Body of pancreas (tissue), 4 donors: ENCODE data around the gene HHATL. TPM values are rescaled to one million over a fixed set of nuclear protein-coding genes. Genes with fewer than 3 reads are reported as not detected.
A peak's percentile ranks its signal among the peaks of the same experiment; 100 is the strongest.

Experiments used
- ATAC-seq: fragments of 150-250 bp; one replicate; pipeline ENCODE4 v1.9.1; 2016
- DNase-seq, 4 donors: peaks; one replicate each; pipeline ENCODE4 v3.0.0-alpha.2; 2019
- H3K27ac ChIP-seq, 4 donors: fragments of 200-600 bp; sonication (generic); 1 replicate in 3 of 4; 2 replicates in 1 of 4; pipeline versions ENCODE4 v1.5.1 to v1.6.1; 2016 to 2019; ENCODE audit warnings: mild to moderate bottlenecking in 1 of 4, mixed read lengths in 1 of 4, moderate library complexity in 1 of 4
- H3K27me3 ChIP-seq, 2 donors: fragments of 200-600 bp; sonication (generic); one replicate each; pipeline ENCODE4 v1.6.0; 2016; ENCODE audit warnings: mild to moderate bottlenecking in 1 of 2
- H3K36me3 ChIP-seq, 2 donors: fragments of 200-600 bp; sonication (generic); replicated peaks in 1 of 2; 2 replicates each; pipeline ENCODE4 v1.5.1; 2016; ENCODE audit warnings: low read depth in 2 of 2; ENCODE audit not compliant: insufficient read depth in 1 of 2
- H3K4me1 ChIP-seq: fragments of 200-600 bp; sonication (generic); one replicate; pipeline ENCODE4 v1.6.0; 2016
- H3K4me3 ChIP-seq, 2 donors: fragments of 200-600 bp; sonication (generic); 1 replicate in 1 of 2; 2 replicates in 1 of 2; pipeline ENCODE4 v1.5.1; 2016 to 2019
- H3K9me3 ChIP-seq, 3 donors: fragments of 200-600 bp; sonication (generic); 1 replicate in 2 of 3; 2 replicates in 1 of 3; pipeline ENCODE4 v1.5.1; 2016
- POLR2A ChIP-seq, 3 donors: fragments of 450-650 bp; IDR thresholded peaks; one replicate each; pipeline ENCODE4 v1.6.1; 2016; ENCODE audit warnings: antibody characterized with exemption in 3 of 3, mild to moderate bottlenecking in 2 of 3
- WGBS, 2 donors: methylation state at CpG; one replicate each; pipeline ENCODE4 v1.1.5; 2017; 5-methylcytosine and 5-hydroxymethylcytosine counted together
- intact Hi-C: fragments of 100-400 bp; cut with DNase I; formaldehyde crosslinking; loops from one replicate; pipeline ENCODE4 v1.15.1; 2023
- total RNA-seq, 2 donors: library from RNA; depleted of rRNA; stranded (reverse); fragments of >200 nt; gene quantifications; one replicate each; pipeline ENCODE4 v1.1.0, GENCODE V29; 2016
- TF ChIP-seq, protein P1 (sequence below), 7 experiments: fragments of 450-650 bp in 4 of 7; fragments of 200-600 bp in 3 of 7; sonication (generic) in 3 of 7; IDR thresholded peaks; one replicate each; pipeline ENCODE4 v1.5.1; 2016 to 2019; ENCODE audit warnings: antibody characterized with exemption in 7 of 7

Gene HHATL
- total RNA-seq, 2 donors from 2014 or later = 0.26 TPM; not detected in 1

DNA sequence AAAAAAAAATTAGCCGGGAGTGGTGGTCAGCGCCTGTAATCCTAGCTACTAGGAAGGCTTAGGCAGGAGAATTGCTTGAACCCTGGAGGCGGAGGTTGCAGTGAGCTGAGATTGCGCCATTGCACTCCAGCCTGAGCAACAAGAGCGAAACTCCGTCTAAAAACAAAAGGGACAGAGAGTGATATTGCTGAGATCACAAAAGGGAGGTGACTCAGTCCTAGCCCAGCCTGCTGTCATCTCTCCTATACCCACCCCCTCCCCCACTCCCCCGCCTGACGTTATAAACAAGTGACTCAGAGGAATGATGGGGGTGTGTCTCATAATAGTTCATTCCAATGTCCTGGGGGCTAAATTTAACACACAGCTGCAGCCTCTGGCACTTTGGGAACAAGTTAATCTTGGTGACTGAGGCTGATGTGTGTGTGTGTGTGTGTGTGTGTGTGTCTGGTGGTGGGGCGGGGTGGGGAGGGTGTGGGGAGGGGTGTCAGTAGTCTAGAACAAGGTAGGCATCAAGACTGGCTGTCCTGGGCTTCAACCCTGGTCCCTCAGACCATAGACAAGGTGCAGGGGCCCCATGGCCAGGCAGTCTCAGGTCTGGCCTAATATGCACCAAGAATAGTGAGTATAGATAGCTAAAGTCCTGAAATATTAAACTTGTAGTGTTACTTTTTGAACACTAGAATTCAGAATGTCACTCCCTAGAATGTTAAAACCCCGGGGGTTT is 18.6 kb downstream of the HHATL start:
- peak in 2 of 4 donors; percentile 61 to 62 for DNase-seq
- no peak overlapping the region for H3K27ac ChIP-seq
- peaks cover 0 to 14% of the 10 kb centered on the region in 2 donors for H3K27me3 ChIP-seq
- 47 to 63% methylated on average over 10 of the region's 10 CpGs for WGBS, 2 donors
- H3K4me3 ChIP-seq = no peak overlapping the region
- H3K36me3 ChIP-seq = no peaks in the 10 kb centered on the region
- TF ChIP-seq, protein P1, sequence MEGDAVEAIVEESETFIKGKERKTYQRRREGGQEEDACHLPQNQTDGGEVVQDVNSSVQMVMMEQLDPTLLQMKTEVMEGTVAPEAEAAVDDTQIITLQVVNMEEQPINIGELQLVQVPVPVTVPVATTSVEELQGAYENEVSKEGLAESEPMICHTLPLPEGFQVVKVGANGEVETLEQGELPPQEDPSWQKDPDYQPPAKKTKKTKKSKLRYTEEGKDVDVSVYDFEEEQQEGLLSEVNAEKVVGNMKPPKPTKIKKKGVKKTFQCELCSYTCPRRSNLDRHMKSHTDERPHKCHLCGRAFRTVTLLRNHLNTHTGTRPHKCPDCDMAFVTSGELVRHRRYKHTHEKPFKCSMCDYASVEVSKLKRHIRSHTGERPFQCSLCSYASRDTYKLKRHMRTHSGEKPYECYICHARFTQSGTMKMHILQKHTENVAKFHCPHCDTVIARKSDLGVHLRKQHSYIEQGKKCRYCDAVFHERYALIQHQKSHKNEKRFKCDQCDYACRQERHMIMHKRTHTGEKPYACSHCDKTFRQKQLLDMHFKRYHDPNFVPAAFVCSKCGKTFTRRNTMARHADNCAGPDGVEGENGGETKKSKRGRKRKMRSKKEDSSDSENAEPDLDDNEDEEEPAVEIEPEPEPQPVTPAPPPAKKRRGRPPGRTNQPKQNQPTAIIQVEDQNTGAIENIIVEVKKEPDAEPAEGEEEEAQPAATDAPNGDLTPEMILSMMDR (IDR thresholded peaks at IDR 0.05) = no peak
- TF ChIP-seq POLR2A (IDR thresholded peaks at IDR 0.05) = no peak
- peaks cover 5% of the 10 kb centered on the region for H3K4me1 ChIP-seq
- ATAC-seq = peak; percentile 64
- H3K9me3 ChIP-seq = no peaks in the 10 kb centered on the region
- intact Hi-C loops = no loop called here

DNA sequence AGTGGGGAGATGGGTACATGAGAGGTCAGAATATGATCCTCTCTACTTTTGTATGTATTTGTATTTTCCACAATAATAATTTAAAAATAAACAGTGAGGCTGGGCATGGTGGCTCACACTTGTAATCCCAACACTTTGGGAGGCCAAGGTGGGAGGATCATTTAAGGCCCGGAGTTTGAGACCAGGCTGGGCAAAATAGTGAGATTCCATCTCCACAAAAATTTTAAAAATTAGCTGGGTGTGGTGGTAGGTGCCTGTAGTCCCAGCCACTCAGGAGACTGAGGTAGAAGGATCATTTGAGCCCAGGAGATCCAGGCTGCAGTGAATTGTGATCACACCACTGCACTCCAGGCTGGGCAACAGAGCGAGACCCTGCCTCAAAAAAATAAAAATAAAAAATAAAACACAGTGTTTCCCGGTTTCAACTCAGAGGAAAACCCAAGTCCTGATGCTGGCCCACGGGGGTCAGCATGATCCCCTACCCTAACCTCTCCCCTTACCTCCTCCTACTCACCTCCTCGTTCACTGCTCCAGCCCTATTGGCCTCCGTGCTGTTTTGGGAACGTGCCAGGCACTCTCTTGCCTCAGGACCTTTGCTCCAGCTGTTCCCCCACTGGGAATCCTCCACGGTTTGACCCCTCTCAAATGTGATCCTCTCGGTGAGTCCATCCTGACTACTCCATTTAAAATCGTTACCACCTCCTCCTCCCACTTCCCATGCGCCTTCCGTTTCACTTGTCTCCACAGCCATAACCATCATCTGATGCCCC is 20.1 kb downstream of the HHATL start:
- H3K4me3 ChIP-seq = no peak overlapping the region
- no peaks in the 10 kb centered on the region for H3K36me3 ChIP-seq
- peaks cover 0 to 14% of the 10 kb centered on the region in 2 donors for H3K27me3 ChIP-seq
- DNase-seq = no peak
- TF ChIP-seq, protein P1 (IDR thresholded peaks at IDR 0.05) = no peak
- TF ChIP-seq POLR2A (IDR thresholded peaks at IDR 0.05) = no peak
- peaks cover 5% of the 10 kb centered on the region for H3K4me1 ChIP-seq
- no peaks in the 10 kb centered on the region for H3K9me3 ChIP-seq
- 57 to 72% methylated on average over 12 of the region's 12 CpGs for WGBS, 2 donors
- H3K27ac ChIP-seq = no peak overlapping the region
- intact Hi-C loops = no loop called here
- ATAC-seq = no peak

DNA sequence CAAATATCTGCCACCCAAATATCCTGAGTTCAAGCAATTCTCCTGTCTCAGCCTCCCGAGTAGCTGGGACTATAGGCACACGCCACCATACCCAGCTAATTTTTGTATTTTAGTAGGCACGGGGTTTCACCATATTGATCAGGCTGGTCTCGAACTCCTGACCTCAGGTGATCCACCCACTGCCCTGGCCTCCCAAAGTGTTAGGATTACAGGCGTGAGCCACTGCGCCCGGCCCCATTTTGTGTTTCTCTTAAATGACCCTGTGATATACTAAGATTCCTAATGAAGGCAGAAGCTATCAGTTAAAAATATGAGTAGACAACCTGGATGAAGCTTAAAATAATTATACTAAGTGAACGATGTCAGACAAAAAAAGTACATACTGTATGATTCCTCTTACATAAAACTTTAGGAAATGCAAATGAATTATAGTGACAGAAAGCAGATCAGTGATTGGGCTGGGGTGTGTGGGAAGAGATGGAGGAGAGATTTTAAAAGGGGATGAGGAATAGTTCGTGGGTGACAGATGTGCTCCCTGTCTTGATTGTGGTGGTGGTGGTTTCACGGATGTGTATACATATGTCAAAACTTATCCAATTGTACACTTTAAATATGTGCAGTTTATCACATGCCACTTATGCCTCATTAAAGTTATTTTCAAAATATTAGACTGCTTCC is 21.1 kb downstream of the HHATL start:
- 73 to 77% methylated on average over 10 of the region's 10 CpGs for WGBS, 2 donors
- H3K9me3 ChIP-seq = no peaks in the 10 kb centered on the region
- H3K27ac ChIP-seq = no peak overlapping the region
- no peaks in the 10 kb centered on the region for H3K36me3 ChIP-seq
- TF ChIP-seq POLR2A (IDR thresholded peaks at IDR 0.05) = no peak
- TF ChIP-seq, protein P1 (IDR thresholded peaks at IDR 0.05) = no peak
- intact Hi-C loops = no loop called here
- no peak overlapping the region for H3K4me3 ChIP-seq
- DNase-seq (no peak), ATAC-seq (no peak)
- peaks cover 0 to 13% of the 10 kb centered on the region in 2 donors for H3K27me3 ChIP-seq
- peaks cover 5% of the 10 kb centered on the region for H3K4me1 ChIP-seq

DNA sequence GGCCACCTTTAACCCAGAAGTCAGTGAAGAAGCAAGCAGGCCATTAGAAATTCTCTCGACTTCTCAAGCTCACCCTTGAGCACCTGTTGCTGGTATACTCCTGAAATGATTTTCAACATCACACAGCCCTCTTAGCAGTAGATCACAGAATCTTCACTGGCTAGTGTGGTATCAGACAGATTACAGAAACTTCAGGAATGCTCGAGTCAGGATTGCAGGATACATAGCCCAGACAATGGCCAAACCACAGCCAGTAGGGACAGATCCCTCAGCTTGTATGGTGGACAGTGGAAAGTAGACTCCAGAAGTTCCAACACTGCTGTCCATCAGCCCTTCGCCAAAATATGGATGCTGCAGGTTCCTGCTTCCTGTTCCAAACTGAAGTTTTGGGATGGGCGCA is 21.8 kb downstream of the HHATL start:
- ATAC-seq = no peak
- intact Hi-C loops = no loop called here
- Histone ChIP-seq H3K4me1 (peaks cover under 1% of the 10 kb centered on the region), H3K36me3 (no peaks in the 10 kb centered on the region), H3K27me3 (peaks cover 0 to 6% of the 10 kb centered on the region in 2 donors), H3K4me3 (no peak overlapping the region), H3K27ac (no peak overlapping the region), H3K9me3 (no peaks in the 10 kb centered on the region)
- TF ChIP-seq, protein P1 (IDR thresholded peaks at IDR 0.05) = no peak
- 68 to 73% methylated on average over 4 of the region's 4 CpGs for WGBS, 2 donors
- DNase-seq = no peak
